Measurements from ENCODE around the gene PTPRM. TPM values are rescaled to one million over a fixed set of nuclear protein-coding genes. Genes with fewer than 3 reads are reported as not detected.

The PTPRM gene
- total RNA-seq, 1 donor from 2014 or later = 256 TPM

GRCh38 chr18:8133032-8133431, 565.9 kb downstream of the PTPRM start:
- DNase-seq (ENCODE audit: extremely low read depth, low read depth, low spot score) = no peak

- no peak for DNase-seq (ENCODE audit: extremely low read depth, low read depth, low spot score)
Observed at GRCh38 chr18:8133888-8134287, 566.8 kb downstream of the PTPRM start.

GRCh38 chr18:8139127-8139527, 572.0 kb downstream of the PTPRM start:
- no peak for DNase-seq (ENCODE audit: extremely low read depth, low read depth, low spot score)

GRCh38 chr18:8139891-8140406, 572.8 kb downstream of the PTPRM start:
- DNase-seq (ENCODE audit: extremely low read depth, low read depth, low spot score) = no peak

GRCh38 chr18:8140841-8141501, 573.9 kb downstream of the PTPRM start:
- DNase-seq (ENCODE audit: extremely low read depth, low read depth, low spot score) = no peak

- peak; percentile 31 for DNase-seq (ENCODE audit: extremely low read depth, low read depth, low spot score)
Observed at GRCh38 chr18:8142131-8142711, 575.1 kb downstream of the PTPRM start.

GRCh38 chr18:8142932-8143331, 575.8 kb downstream of the PTPRM start:
- DNase-seq (ENCODE audit: extremely low read depth, low read depth, low spot score) = no peak

GRCh38 chr18:8151181-8151580, 584.1 kb downstream of the PTPRM start:
- no peak for DNase-seq (ENCODE audit: extremely low read depth, low read depth, low spot score)

- DNase-seq (ENCODE audit: extremely low read depth, low read depth, low spot score) = no peak
Observed at GRCh38 chr18:8153887-8154583, 586.9 kb downstream of the PTPRM start.

GRCh38 chr18:8162802-8163201, 595.7 kb downstream of the PTPRM start:
- no peak for DNase-seq (ENCODE audit: extremely low read depth, low read depth, low spot score)

- DNase-seq (ENCODE audit: extremely low read depth, low read depth, low spot score) = no peak
Observed at GRCh38 chr18:8163286-8163959, 596.3 kb downstream of the PTPRM start.

- DNase-seq (ENCODE audit: extremely low read depth, low read depth, low spot score) = no peak
Observed at GRCh38 chr18:8165095-8165494, 598.0 kb downstream of the PTPRM start.

GRCh38 chr18:8167026-8167425, 599.9 kb downstream of the PTPRM start:
- DNase-seq (ENCODE audit: extremely low read depth, low read depth, low spot score) = no peak

GRCh38 chr18:8167673-8168072, 600.6 kb downstream of the PTPRM start:
- no peak for DNase-seq (ENCODE audit: extremely low read depth, low read depth, low spot score)

GRCh38 chr18:8169722-8170121, 602.6 kb downstream of the PTPRM start:
- DNase-seq (ENCODE audit: extremely low read depth, low read depth, low spot score) = no peak

GRCh38 chr18:8174771-8175170, 607.7 kb downstream of the PTPRM start:
- no peak for DNase-seq (ENCODE audit: extremely low read depth, low read depth, low spot score)

GRCh38 chr18:8175501-8176061, 608.5 kb downstream of the PTPRM start:
- DNase-seq (ENCODE audit: extremely low read depth, low read depth, low spot score) = no peak

GRCh38 chr18:8176109-8176508, 609.0 kb downstream of the PTPRM start:
- no peak for DNase-seq (ENCODE audit: extremely low read depth, low read depth, low spot score)

GRCh38 chr18:8176554-8176953, 609.4 kb downstream of the PTPRM start:
- no peak for DNase-seq (ENCODE audit: extremely low read depth, low read depth, low spot score)

GRCh38 chr18:8177330-8178016, 610.4 kb downstream of the PTPRM start:
- DNase-seq (ENCODE audit: extremely low read depth, low read depth, low spot score) = no peak

Data from glomerular endothelial cell (primary cell).